ENCODE data around the gene OAS2. TPM values are rescaled to one million over a fixed set of nuclear protein-coding genes. Genes with fewer than 3 reads are reported as not detected.

Gene OAS2
- total RNA-seq, 4 donors from 2014 or later, result 1.7 to 5.2 (median 2.5) TPM

DNA sequence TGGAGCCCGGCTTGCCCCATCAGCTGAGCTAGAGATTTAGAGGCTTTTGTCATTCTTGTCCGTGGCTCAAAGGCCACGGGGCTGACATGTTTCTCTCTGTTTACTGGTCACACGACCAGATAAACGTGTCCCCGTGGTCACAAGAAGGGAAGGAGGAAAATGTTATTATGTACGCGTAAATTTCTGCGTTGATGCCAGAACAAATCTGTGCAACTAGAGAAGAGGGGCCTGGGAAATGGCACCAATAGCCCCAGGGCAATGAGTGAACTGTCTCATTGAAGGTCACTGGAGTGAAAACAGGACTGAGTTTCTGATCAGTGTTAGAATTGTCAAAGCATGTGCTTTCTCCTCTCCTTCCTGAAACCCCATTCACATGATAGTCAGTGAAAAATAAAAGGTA lies 25.3 kb downstream of the OAS2 start:
- DNase-seq (no peak), ATAC-seq (no peak)
- in situ Hi-C loops (cut with MboI; ENCODE audit: low sequenced_read_pairs in 4 of 4), result no loop called here
- H3K27me3 ChIP-seq, result no peaks in the 10 kb centered on the region
- TF ChIP-seq POLR2A (IDR thresholded peaks at IDR 0.05), result no peak
- TF ChIP-seq CTCF (IDR thresholded peaks at IDR 0.05 in 4 of 5, conservative IDR thresholded peaks at IDR 0.05 in 1 of 5), result no peak
- no peaks in the 10 kb centered on the region for H3K36me3 ChIP-seq
- intact Hi-C loops (cut with DNase I; ENCODE audit: low total_unique reads), result no loop called here
- no peaks in the 10 kb centered on the region for H3K9me3 ChIP-seq
- no peak overlapping the region for H3K27ac ChIP-seq
- H3K4me1 ChIP-seq, result no peaks in the 10 kb centered on the region
- H3K4me3 ChIP-seq, result no peak overlapping the region

- intact Hi-C loops (cut with DNase I; ENCODE audit: low total_unique reads), result no loop called here
- DNase-seq (no peak), ATAC-seq (no peak)
- in situ Hi-C loops (cut with MboI; ENCODE audit: low sequenced_read_pairs in 4 of 4), result no loop called here
- no peaks in the 10 kb centered on the region for H3K4me1 ChIP-seq
- H3K27ac ChIP-seq, result no peak overlapping the region
- no peak overlapping the region for H3K4me3 ChIP-seq
- no peaks in the 10 kb centered on the region for H3K36me3 ChIP-seq
- no peaks in the 10 kb centered on the region for H3K27me3 ChIP-seq
- TF ChIP-seq CTCF (IDR thresholded peaks at IDR 0.05 in 4 of 5, conservative IDR thresholded peaks at IDR 0.05 in 1 of 5) (no peak), POLR2A (IDR thresholded peaks at IDR 0.05) (no peak)
- H3K9me3 ChIP-seq, result no peaks in the 10 kb centered on the region
Measured at GRCh38 chr12:113005762-113006161, 27.4 kb downstream of the OAS2 start.

DNA sequence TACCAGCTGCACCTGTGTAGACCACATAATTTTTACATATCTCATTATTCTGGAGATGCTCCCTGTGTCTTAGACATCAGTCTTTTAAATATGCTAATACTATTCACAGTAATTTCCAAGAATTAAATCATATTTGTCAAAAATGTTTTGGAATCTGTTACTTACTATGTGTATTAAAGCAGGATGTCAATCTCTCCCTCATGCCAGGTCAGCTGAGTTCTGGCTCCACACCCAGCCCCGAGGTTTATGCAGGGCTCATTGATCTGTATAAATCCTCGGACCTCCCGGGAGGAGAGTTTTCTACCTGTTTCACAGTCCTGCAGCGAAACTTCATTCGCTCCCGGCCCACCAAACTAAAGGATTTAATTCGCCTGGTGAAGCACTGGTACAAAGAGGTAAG lies 27.9 kb downstream of the OAS2 start:
- intact Hi-C loops (cut with DNase I; ENCODE audit: low total_unique reads) (no loop called here), in situ Hi-C loops (cut with MboI; ENCODE audit: low sequenced_read_pairs in 4 of 4) (no loop called here)
- Histone ChIP-seq H3K9me3 (no peaks in the 10 kb centered on the region), H3K27ac (no peak overlapping the region), H3K4me3 (no peak overlapping the region), H3K36me3 (no peaks in the 10 kb centered on the region), H3K27me3 (no peaks in the 10 kb centered on the region), H3K4me1 (no peaks in the 10 kb centered on the region)
- TF ChIP-seq POLR2A (IDR thresholded peaks at IDR 0.05) (no peak), CTCF (IDR thresholded peaks at IDR 0.05 in 4 of 5, conservative IDR thresholded peaks at IDR 0.05 in 1 of 5) (no peak)
- no peak for ATAC-seq
- no peak for DNase-seq

GRCh38 chr12:113006641-113007040 lies 28.3 kb downstream of the OAS2 start:
- Histone ChIP-seq H3K36me3 (no peaks in the 10 kb centered on the region), H3K4me3 (no peak overlapping the region), H3K4me1 (no peaks in the 10 kb centered on the region), H3K9me3 (no peaks in the 10 kb centered on the region), H3K27me3 (no peaks in the 10 kb centered on the region), H3K27ac (no peak overlapping the region)
- DNase-seq (no peak), ATAC-seq (no peak)
- intact Hi-C loops (cut with DNase I; ENCODE audit: low total_unique reads) (no loop called here), in situ Hi-C loops (cut with MboI; ENCODE audit: low sequenced_read_pairs in 4 of 4) (no loop called here)
- TF ChIP-seq POLR2A (IDR thresholded peaks at IDR 0.05) (no peak), CTCF (IDR thresholded peaks at IDR 0.05 in 4 of 5, conservative IDR thresholded peaks at IDR 0.05 in 1 of 5) (no peak)

- no peaks in the 10 kb centered on the region for H3K36me3 ChIP-seq
- H3K4me3 ChIP-seq, result no peak overlapping the region
- intact Hi-C loops (cut with DNase I; ENCODE audit: low total_unique reads) (no loop called here), in situ Hi-C loops (cut with MboI; ENCODE audit: low sequenced_read_pairs in 4 of 4) (no loop called here)
- H3K27ac ChIP-seq, result no peak overlapping the region
- no peak for ATAC-seq
- DNase-seq, result no peak
- H3K9me3 ChIP-seq, result no peaks in the 10 kb centered on the region
- TF ChIP-seq POLR2A (IDR thresholded peaks at IDR 0.05) (no peak), CTCF (IDR thresholded peaks at IDR 0.05 in 4 of 5, conservative IDR thresholded peaks at IDR 0.05 in 1 of 5) (no peak)
- no peaks in the 10 kb centered on the region for H3K4me1 ChIP-seq
- H3K27me3 ChIP-seq, result no peaks in the 10 kb centered on the region
Measured at GRCh38 chr12:113007166-113007565, 28.8 kb downstream of the OAS2 start.

Measured in gastrocnemius medialis (tissue), 4 donors.